Activated CD4-positive, alpha-beta T cell treated with anti-CD3 and anti-CD28 coated beads, Interleukin-2, amount 50 U/mL, for 1 hour (primary cell): ENCODE data around the gene POLR3G.

Experiments
- DNase-seq: peaks from one replicate; pipeline ENCODE4 v3.0.0-alpha.2; 2020

The POLR3G gene

GRCh38 chr5:90554358-90555006 is 79.8 kb downstream of the POLR3G start:
- no peak for DNase-seq

- DNase-seq, result no peak
Measured at GRCh38 chr5:90555666-90556065, 81.0 kb downstream of the POLR3G start.

GRCh38 chr5:90557391-90557790 is 82.7 kb downstream of the POLR3G start:
- no peak for DNase-seq

- no peak for DNase-seq
Measured at GRCh38 chr5:90557871-90558270, 83.2 kb downstream of the POLR3G start.

- no peak for DNase-seq
Measured at GRCh38 chr5:90558344-90559192, 83.9 kb downstream of the POLR3G start, which contains the start of gene ADGRV1. TSS of gene ADGRV1 (plus strand) at chr5:90558797. CDS start at chr5:90558896, 99 bp downstream.

GRCh38 chr5:90560771-90561170 is 86.1 kb downstream of the POLR3G start:
- DNase-seq, result no peak

- DNase-seq, result no peak
Measured at GRCh38 chr5:90561766-90562165, 87.1 kb downstream of the POLR3G start.

GRCh38 chr5:90562341-90562740 is 87.7 kb downstream of the POLR3G start:
- DNase-seq, result no peak

- DNase-seq, result no peak
Measured at GRCh38 chr5:90563108-90563507, 88.4 kb downstream of the POLR3G start.
